HG03039 (cell line): ENCODE measurements around the gene ANKLE2.

Experiments
- ATAC-seq: cut with Tn5 transposase; IDR thresholded peaks from one replicate; pipeline ENCODE4 v1.9.1; 2021; ENCODE audit warnings: mild to moderate bottlenecking, moderate library complexity; ENCODE audit not compliant: unreplicated experiment

ANKLE2 gene

GRCh38 chr12:132720606-132721345 lies 40.9 kb downstream of the ANKLE2 start:
- no peak for ATAC-seq

- ATAC-seq = no peak
These were observed 41.7 kb downstream of the ANKLE2 start for GRCh38 chr12:132719954-132720324.

- no peak for ATAC-seq
These were observed 42.3 kb downstream of the ANKLE2 start for GRCh38 chr12:132719141-132719953.

GRCh38 chr12:132718644-132719043 lies 43.0 kb downstream of the ANKLE2 start:
- ATAC-seq = no peak

- no peak for ATAC-seq
These were observed 43.9 kb downstream of the ANKLE2 start for GRCh38 chr12:132717531-132718387.

- no peak for ATAC-seq
These were observed 44.6 kb downstream of the ANKLE2 start for GRCh38 chr12:132717011-132717410.

- ATAC-seq = no peak
These were observed 45.3 kb downstream of the ANKLE2 start for GRCh38 chr12:132716356-132716755.

- no peak for ATAC-seq
These were observed 45.8 kb downstream of the ANKLE2 start for GRCh38 chr12:132715874-132716273.

- ATAC-seq = no peak
These were observed 48.5 kb downstream of the ANKLE2 start for GRCh38 chr12:132713123-132713522.

GRCh38 chr12:132711080-132711843 lies 50.4 kb downstream of the ANKLE2 start:
- ATAC-seq = no peak

GRCh38 chr12:132710405-132711079 lies 51.1 kb downstream of the ANKLE2 start, which contains the start of gene PGAM5:
TSS of gene PGAM5 (plus strand) at chr12:132710842. CDS start at chr12:132710877, 35 bp downstream.
- peak; percentile 79 for ATAC-seq

GRCh38 chr12:132710043-132710404 lies 51.6 kb downstream of the ANKLE2 start:
- ATAC-seq = peak; percentile 7

GRCh38 chr12:132708150-132708549 lies 53.5 kb downstream of the ANKLE2 start:
- no peak for ATAC-seq

GRCh38 chr12:132707241-132707640 lies 54.4 kb downstream of the ANKLE2 start:
- ATAC-seq = no peak

- no peak for ATAC-seq
These were observed 58.0 kb downstream of the ANKLE2 start for GRCh38 chr12:132703641-132704040.

GRCh38 chr12:132702640-132703039 lies 59.0 kb downstream of the ANKLE2 start:
- ATAC-seq = no peak

- no peak for ATAC-seq
These were observed 61.3 kb downstream of the ANKLE2 start for GRCh38 chr12:132700212-132700822.

GRCh38 chr12:132698341-132698740 lies 63.3 kb downstream of the ANKLE2 start:
- no peak for ATAC-seq

- no peak for ATAC-seq
These were observed 66.2 kb downstream of the ANKLE2 start for GRCh38 chr12:132695431-132695830.
